ENCODE results near the gene CACNA2D3. TPM values are rescaled to one million over a fixed set of nuclear protein-coding genes. Genes with fewer than 3 reads are reported as not detected.

CACNA2D3 gene
- total and polyA plus RNA-seq, 4 donors, result 0.06 to 0.37 (median 0.08) TPM; not detected in 1

GRCh38 chr3:54358969-54359694, 236.8 kb downstream of the CACNA2D3 start:
- H3K9ac ChIP-seq (ENCODE audit: low read depth in 1 of 2, low read length in 2 of 2), result no peak overlapping the region
- no peaks in the 10 kb centered on the region for H3K27me3 ChIP-seq (ENCODE audit: control insufficient read depth in 4 of 4, insufficient read depth in 4 of 4, low read length in 3 of 4)
- WGBS, result 46% methylated on average over 8 of the region's 8 CpGs
- TF ChIP-seq FOXA2 (IDR thresholded peaks at IDR 0.05) (peak; percentile 75), HNF4A (conservative IDR thresholded peaks at IDR 0.05) (peak; percentile 29 to 64), JUND (IDR thresholded peaks at IDR 0.05) (peak in 1 of 2 donors; percentile 26), RXRA (IDR thresholded peaks at IDR 0.05) (peak in 1 of 2 donors; percentile 40), ZBTB33 (IDR thresholded peaks at IDR 0.05) (no peak), TAF1 (conservative IDR thresholded peaks at IDR 0.05) (no peak), FOXA1 (IDR thresholded peaks at IDR 0.05) (peak; percentile 35), RAD21 (IDR thresholded peaks at IDR 0.05) (peak in 1 of 2 donors; percentile 17)
- H3K4me3 ChIP-seq (ENCODE audit: low read depth in 1 of 3, low read length in 3 of 3), result no peak overlapping the region
- H3K4me1 ChIP-seq (ENCODE audit: control insufficient read depth in 4 of 4, insufficient read depth in 4 of 4, low read length in 3 of 4), result peaks cover 0 to 28% (median 15%) of the 10 kb centered on the region in 4 donors
- H3K9me3 ChIP-seq (ENCODE audit: control insufficient read depth in 4 of 4, low read length in 3 of 4), result no peaks in the 10 kb centered on the region
- no peak overlapping the region for H3K27ac ChIP-seq (ENCODE audit: low read depth in 1 of 2, low read length in 2 of 2)
- DNase-seq (ENCODE audit: low spot score), result no peak
- no peaks in the 10 kb centered on the region for H3K36me3 ChIP-seq (ENCODE audit: control insufficient read depth in 4 of 4, insufficient read depth in 3 of 4, low read depth in 1 of 4, low read length in 3 of 4)

GRCh38 chr3:54360320-54360719, 238.0 kb downstream of the CACNA2D3 start:
- no peak for DNase-seq (ENCODE audit: low spot score)
- H3K9me3 ChIP-seq (ENCODE audit: control insufficient read depth in 4 of 4, low read length in 3 of 4), result no peaks in the 10 kb centered on the region
- H3K4me3 ChIP-seq (ENCODE audit: low read depth in 1 of 3, low read length in 3 of 3), result no peak overlapping the region
- no peak overlapping the region for H3K9ac ChIP-seq (ENCODE audit: low read depth in 1 of 2, low read length in 2 of 2)
- peaks cover 0 to 28% (median 15%) of the 10 kb centered on the region in 4 donors for H3K4me1 ChIP-seq (ENCODE audit: control insufficient read depth in 4 of 4, insufficient read depth in 4 of 4, low read length in 3 of 4)
- TF ChIP-seq GABPA (IDR thresholded peaks at IDR 0.05 in 1 of 2, conservative IDR thresholded peaks at IDR 0.05 in 1 of 2), result no peak
- TF ChIP-seq MAX (IDR thresholded peaks at IDR 0.05), result no peak
- no peak for TF ChIP-seq FOXA1 (IDR thresholded peaks at IDR 0.05)
- TF ChIP-seq HNF4G (IDR thresholded peaks at IDR 0.05), result no peak
- TF ChIP-seq HNF4A (conservative IDR thresholded peaks at IDR 0.05), result no peak
- no peak for TF ChIP-seq NR2F2 (IDR thresholded peaks at IDR 0.05)
- TF ChIP-seq ZBTB33 (IDR thresholded peaks at IDR 0.05), result no peak
- TF ChIP-seq TAF1 (conservative IDR thresholded peaks at IDR 0.05), result no peak
- TF ChIP-seq SP1 (IDR thresholded peaks at IDR 0.05), result no peak
- H3K36me3 ChIP-seq (ENCODE audit: control insufficient read depth in 4 of 4, insufficient read depth in 3 of 4, low read depth in 1 of 4, low read length in 3 of 4), result no peaks in the 10 kb centered on the region
- WGBS, result 33% methylated on average over 3 of the region's 3 CpGs
- H3K27me3 ChIP-seq (ENCODE audit: control insufficient read depth in 4 of 4, insufficient read depth in 4 of 4, low read length in 3 of 4), result no peaks in the 10 kb centered on the region
- no peak overlapping the region for H3K27ac ChIP-seq (ENCODE audit: low read depth in 1 of 2, low read length in 2 of 2)

- H3K9me3 ChIP-seq (ENCODE audit: control insufficient read depth in 4 of 4, low read length in 3 of 4), result no peaks in the 10 kb centered on the region
- no peak overlapping the region for H3K27ac ChIP-seq (ENCODE audit: low read depth in 1 of 2, low read length in 2 of 2)
- DNase-seq (ENCODE audit: low spot score), result no peak
- H3K9ac ChIP-seq (ENCODE audit: low read depth in 1 of 2, low read length in 2 of 2), result no peak overlapping the region
- no peaks in the 10 kb centered on the region for H3K36me3 ChIP-seq (ENCODE audit: control insufficient read depth in 4 of 4, insufficient read depth in 3 of 4, low read depth in 1 of 4, low read length in 3 of 4)
- 90% methylated on average over 7 of the region's 7 CpGs for WGBS
- no peak overlapping the region for H3K4me3 ChIP-seq (ENCODE audit: low read depth in 1 of 3, low read length in 3 of 3)
- no peaks in the 10 kb centered on the region for H3K27me3 ChIP-seq (ENCODE audit: control insufficient read depth in 4 of 4, insufficient read depth in 4 of 4, low read length in 3 of 4)
- peaks cover 0 to 16% (median 9%) of the 10 kb centered on the region in 4 donors for H3K4me1 ChIP-seq (ENCODE audit: control insufficient read depth in 4 of 4, insufficient read depth in 4 of 4, low read length in 3 of 4)
- no peak for TF ChIP-seq GABPA (IDR thresholded peaks at IDR 0.05 in 1 of 2, conservative IDR thresholded peaks at IDR 0.05 in 1 of 2)
- TF ChIP-seq NR2F2 (IDR thresholded peaks at IDR 0.05), result no peak
- TF ChIP-seq FOXA2 (IDR thresholded peaks at IDR 0.05), result no peak
- no peak for TF ChIP-seq SP1 (IDR thresholded peaks at IDR 0.05)
- no peak for TF ChIP-seq HNF4A (conservative IDR thresholded peaks at IDR 0.05)
- TF ChIP-seq ZBTB33 (IDR thresholded peaks at IDR 0.05), result no peak
- TF ChIP-seq TAF1 (conservative IDR thresholded peaks at IDR 0.05), result no peak
- no peak for TF ChIP-seq JUND (IDR thresholded peaks at IDR 0.05)
- no peak for TF ChIP-seq RAD21 (IDR thresholded peaks at IDR 0.05)
- TF ChIP-seq REST (IDR thresholded peaks at IDR 0.05), result no peak
- no peak for TF ChIP-seq HNF4G (IDR thresholded peaks at IDR 0.05)
Measured at GRCh38 chr3:54361746-54362283, 239.5 kb downstream of the CACNA2D3 start.
